HEK293 (cell line): Measurements from ENCODE around the gene ZNF84.

Source experiments
- KLF9 ChIP-seq: fragments of 450-650 bp; formaldehyde crosslinking; IDR thresholded peaks from 2 replicates; pipeline ENCODE4 v1.5.1; 2016; ENCODE audit warnings: missing biosample characterization, missing genetic modification characterization, low read depth
- REPIN1 ChIP-seq: fragments of 450-650 bp; formaldehyde crosslinking; IDR thresholded peaks from 2 replicates; pipeline ENCODE4 v1.5.1; 2017; ENCODE audit warnings: missing biosample characterization, missing genetic modification characterization, low read depth
- TCF7L2 ChIP-seq: IDR thresholded peaks from 2 replicates; pipeline ENCODE4 v1.6.1; 2011; ENCODE audit warnings: low read depth, mild to moderate bottlenecking, inconsistent platforms, low read length, moderate library complexity, borderline replicate concordance
- ZIC2 ChIP-seq: fragments of 450-650 bp; formaldehyde crosslinking; IDR thresholded peaks from 2 replicates; pipeline ENCODE4 v1.5.1; 2016; ENCODE audit warnings: missing biosample characterization, missing genetic modification characterization
- ZNF248 ChIP-seq: fragments of 450-650 bp; formaldehyde crosslinking; IDR thresholded peaks from 2 replicates; pipeline ENCODE4 v1.5.1; 2017; ENCODE audit warnings: missing biosample characterization, missing genetic modification characterization
- ZNF768 ChIP-seq: fragments of 450-650 bp; formaldehyde crosslinking; IDR thresholded peaks from 2 replicates; pipeline ENCODE4 v1.5.1; 2018; ENCODE audit warnings: missing biosample characterization, mild to moderate bottlenecking, missing genetic modification characterization
- TF ChIP-seq, protein P1 (sequence below): fragments of 450-650 bp; formaldehyde crosslinking; IDR thresholded peaks from 2 replicates; pipeline ENCODE4 v1.5.1; 2016; ENCODE audit warnings: missing biosample characterization, missing genetic modification characterization

DNA sequence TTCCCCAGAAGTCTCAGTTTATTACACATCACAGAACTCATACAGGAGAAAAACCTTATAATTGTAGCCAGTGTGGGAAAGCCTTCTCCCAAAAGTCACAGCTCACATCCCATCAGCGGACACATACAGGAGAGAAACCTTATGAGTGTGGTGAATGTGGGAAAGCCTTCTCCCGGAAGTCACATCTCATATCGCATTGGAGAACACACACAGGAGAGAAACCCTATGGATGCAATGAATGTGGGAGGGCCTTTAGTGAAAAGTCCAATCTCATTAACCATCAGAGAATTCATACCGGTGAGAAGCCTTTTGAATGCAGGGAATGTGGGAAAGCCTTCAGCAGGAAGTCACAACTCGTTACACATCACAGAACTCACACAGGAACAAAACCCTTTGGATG, 20.1 kb downstream of the ZNF84 start:
- TF ChIP-seq REPIN1 (tag by site-specific recombination) = no peak
- TF ChIP-seq ZIC2 (tag by site-specific recombination) = no peak
- TF ChIP-seq ZNF248 (tag by site-specific recombination) = no peak
- TF ChIP-seq KLF9 (tag by site-specific recombination) = no peak
- TF ChIP-seq, protein P1, sequence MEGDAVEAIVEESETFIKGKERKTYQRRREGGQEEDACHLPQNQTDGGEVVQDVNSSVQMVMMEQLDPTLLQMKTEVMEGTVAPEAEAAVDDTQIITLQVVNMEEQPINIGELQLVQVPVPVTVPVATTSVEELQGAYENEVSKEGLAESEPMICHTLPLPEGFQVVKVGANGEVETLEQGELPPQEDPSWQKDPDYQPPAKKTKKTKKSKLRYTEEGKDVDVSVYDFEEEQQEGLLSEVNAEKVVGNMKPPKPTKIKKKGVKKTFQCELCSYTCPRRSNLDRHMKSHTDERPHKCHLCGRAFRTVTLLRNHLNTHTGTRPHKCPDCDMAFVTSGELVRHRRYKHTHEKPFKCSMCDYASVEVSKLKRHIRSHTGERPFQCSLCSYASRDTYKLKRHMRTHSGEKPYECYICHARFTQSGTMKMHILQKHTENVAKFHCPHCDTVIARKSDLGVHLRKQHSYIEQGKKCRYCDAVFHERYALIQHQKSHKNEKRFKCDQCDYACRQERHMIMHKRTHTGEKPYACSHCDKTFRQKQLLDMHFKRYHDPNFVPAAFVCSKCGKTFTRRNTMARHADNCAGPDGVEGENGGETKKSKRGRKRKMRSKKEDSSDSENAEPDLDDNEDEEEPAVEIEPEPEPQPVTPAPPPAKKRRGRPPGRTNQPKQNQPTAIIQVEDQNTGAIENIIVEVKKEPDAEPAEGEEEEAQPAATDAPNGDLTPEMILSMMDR = no peak
- no peak for TF ChIP-seq TCF7L2
- no peak for TF ChIP-seq ZNF768 (tag by site-specific recombination)
